Stimulated activated CD8-positive, alpha-beta memory T cell treated with anti-CD3 and anti-CD28 coated beads, Interleukin-15, amount 100 ng/mL, for 48 hours (primary cell): Measurements from ENCODE around the gene RAB5A.
"Not testable (repeated sequence)": the region's sequence is repeated elsewhere in the genome, so short reads cannot be mapped to it uniquely, and the experiment has no call there.

Source experiments
- DNase-seq, 2 donors: peaks; one replicate each; pipeline ENCODE4 v3.0.0-alpha.2; 2020; ENCODE audit warnings: low read depth in 2 of 2

Gene RAB5A

GRCh38 chr3:19946832-19947548 lies at the start of gene RAB5A:
Gene RAB5A (plus strand): TSS chr3:19947097. CDS start chr3:19950899, 3,802 bp downstream.
- peak; percentile 94 to 95 for DNase-seq

- no peak for DNase-seq
Measured at GRCh38 chr3:19898721-19899120, 48.2 kb upstream of the RAB5A start.

- DNase-seq: no peak
Measured at GRCh38 chr3:19899264-19899663, 47.6 kb upstream of the RAB5A start.

- DNase-seq: not testable (repeated sequence)
Measured at GRCh38 chr3:19899833-19900232, 47.1 kb upstream of the RAB5A start.

GRCh38 chr3:19901337-19901736 lies 45.6 kb upstream of the RAB5A start:
- no peak for DNase-seq

- DNase-seq: no peak
Measured at GRCh38 chr3:19901918-19902317, 45.0 kb upstream of the RAB5A start.

GRCh38 chr3:19903649-19904048 lies 43.2 kb upstream of the RAB5A start:
- no peak for DNase-seq

DNA sequence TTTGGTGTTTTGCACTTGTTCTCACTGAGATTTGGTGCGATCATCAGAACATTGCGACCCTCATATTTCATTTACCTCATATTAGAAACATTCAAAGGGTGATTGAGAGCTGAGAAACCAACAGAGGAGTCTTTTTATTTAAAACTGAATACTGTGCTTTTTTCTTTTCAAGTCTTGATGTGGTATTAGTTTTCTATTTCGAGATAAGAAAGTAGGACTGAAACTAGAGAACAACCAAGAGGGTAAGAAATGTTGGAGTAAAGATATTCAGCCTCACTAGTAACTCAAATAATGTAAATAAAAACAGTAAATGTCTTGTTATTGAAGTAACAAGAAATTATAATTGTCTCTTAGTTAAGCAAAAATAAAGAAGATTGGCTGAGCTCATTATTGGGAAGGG lies 39.4 kb upstream of the RAB5A start:
- DNase-seq: no peak

DNA sequence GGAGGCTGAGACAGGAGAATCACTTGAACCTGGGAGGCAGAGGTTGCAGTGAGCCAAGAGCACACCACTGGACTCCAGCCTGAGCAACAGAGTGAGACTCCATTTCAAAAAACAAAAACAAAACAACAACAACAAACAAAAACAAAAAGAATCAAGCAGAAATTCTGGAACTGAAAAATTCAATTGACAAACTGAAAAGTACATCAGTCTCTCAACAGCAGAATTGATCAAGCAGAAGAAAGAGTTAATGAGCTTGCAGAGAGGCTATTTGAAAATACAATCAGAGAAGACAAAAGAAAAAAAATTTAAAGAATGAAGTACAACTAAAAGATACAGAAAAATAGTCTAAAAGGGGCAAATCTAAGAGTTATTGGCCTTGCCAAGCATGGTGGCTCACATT lies 35.4 kb upstream of the RAB5A start:
- DNase-seq: no peak

- DNase-seq: no peak
Measured at GRCh38 chr3:19917167-19917566, 29.7 kb upstream of the RAB5A start.

DNA sequence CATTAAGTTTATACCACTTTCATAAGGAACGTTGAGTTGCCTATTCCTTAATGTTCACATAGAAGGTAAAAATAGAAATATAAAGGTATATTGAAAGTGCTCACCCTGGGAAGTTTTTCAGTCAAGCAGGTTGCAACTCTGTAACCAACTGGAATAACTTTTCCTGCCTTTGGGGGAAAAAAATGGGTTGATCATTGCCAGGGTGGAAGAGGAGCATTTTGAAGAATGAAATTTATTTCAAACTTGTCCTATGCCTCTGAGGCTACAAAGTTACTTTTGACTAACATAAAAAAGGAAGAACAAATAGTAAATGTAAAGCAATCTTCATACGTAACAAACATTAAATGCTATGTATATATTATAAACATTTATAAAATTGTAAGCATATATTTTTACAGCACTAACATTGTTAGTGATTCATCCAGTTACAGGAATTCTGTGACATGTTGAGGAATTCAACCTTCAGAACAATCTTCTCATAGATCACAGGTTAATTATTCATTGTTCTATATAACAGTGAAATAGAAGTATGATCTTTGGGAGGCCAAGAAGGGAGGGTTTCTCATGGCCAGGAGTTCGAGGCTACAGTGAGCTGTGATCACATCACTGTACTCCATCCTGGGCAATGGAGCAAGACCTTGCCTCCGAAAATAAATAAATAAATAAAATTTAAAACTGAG lies 26.4 kb upstream of the RAB5A start:
- DNase-seq: no peak

DNA sequence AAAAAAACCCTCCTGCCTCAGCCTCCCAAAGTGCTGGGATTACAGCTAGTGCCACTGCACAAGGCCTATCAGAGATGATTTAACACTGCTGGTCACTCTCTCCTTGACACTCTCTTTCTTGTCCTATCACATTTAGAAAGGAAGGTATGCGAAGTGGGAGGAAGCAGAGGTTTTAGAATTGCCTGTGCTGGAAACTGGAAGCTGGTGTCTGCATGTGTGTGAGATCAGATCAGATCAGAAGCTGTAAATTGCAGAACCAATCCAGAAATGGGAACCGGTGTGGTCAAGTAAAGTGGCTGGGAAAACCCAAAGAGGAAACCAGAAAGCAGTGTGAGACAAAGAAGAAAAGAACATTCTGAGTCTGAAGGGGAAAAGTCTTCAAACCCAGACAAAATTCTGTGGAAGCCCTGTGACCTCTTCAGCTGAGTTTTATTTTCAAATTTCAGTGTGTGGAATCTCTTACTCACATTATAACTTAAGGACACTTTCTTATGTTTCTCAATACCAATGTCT lies 15.7 kb upstream of the RAB5A start:
- peak; percentile 38 to 54 for DNase-seq

DNA sequence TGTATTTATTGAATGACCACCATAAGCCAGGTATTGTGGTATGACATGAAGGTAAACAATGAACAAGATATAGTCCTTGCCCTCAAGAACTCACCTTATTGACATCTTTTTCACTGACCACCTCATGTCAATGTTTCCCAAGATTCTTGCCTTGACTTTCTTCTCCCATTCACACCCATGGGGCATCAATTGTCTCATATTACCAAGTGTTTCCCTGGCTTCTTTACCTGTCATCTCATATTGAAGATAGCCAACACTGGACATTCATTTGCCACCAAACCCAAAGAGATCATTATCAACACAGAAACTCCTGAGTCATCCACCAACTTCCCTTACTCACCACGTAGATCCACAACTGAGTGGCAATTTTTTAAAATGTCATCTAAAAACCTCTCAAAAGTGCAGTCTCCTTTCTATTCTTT lies 15.1 kb upstream of the RAB5A start:
- no peak for DNase-seq

DNA sequence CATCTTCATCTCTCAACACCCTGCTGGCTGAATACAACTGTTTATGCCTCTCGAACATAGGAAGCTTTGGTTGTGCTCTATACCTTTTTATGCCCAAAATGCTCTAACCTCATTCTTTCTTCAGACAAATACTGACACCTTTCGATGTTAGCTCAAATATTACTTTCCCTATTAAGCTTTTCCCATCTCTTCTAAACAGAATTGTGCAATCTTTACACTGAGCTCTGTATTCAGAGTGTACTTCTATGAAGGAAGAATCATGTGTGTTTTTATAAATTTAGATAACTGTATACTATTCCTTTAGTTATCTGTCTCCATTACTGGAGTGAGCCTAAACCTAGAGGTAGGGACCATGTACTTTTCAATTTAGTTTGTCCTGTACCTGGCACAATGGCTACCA lies 14.5 kb upstream of the RAB5A start:
- DNase-seq: no peak

GRCh38 chr3:19934098-19934566 lies 12.8 kb upstream of the RAB5A start, which contains the start of gene EFHB:
Gene EFHB (minus strand): TSS chr3:19934217. CDS start chr3:19934018, 199 bp downstream.
- no peak for DNase-seq

- no peak for DNase-seq
Measured at GRCh38 chr3:19937459-19938294, 9.2 kb upstream of the RAB5A start.

- DNase-seq: no peak
Measured at GRCh38 chr3:19938295-19938627, 8.6 kb upstream of the RAB5A start.

DNA sequence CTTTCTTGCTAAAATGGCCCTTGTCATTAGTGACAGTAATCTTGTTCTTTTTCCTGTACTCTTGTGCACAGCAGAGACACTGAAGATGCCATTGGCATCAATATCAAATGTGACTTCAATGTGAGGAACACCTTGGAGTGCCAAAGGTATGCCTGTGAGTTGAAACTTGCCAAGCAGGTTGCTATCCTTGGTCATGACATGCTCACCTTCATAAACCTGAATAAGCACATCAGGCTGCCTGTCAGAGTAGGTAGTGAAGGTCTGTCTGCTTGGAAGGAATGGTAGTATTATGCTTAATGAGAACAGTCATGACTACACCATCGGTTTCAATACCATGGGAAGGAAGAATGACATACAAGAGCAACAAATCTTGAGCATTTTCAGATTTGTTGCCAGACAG lies 6.3 kb upstream of the RAB5A start:
- no peak for DNase-seq

- DNase-seq: no peak
Measured at GRCh38 chr3:19945534-19945933, 1.4 kb upstream of the RAB5A start.

DNA sequence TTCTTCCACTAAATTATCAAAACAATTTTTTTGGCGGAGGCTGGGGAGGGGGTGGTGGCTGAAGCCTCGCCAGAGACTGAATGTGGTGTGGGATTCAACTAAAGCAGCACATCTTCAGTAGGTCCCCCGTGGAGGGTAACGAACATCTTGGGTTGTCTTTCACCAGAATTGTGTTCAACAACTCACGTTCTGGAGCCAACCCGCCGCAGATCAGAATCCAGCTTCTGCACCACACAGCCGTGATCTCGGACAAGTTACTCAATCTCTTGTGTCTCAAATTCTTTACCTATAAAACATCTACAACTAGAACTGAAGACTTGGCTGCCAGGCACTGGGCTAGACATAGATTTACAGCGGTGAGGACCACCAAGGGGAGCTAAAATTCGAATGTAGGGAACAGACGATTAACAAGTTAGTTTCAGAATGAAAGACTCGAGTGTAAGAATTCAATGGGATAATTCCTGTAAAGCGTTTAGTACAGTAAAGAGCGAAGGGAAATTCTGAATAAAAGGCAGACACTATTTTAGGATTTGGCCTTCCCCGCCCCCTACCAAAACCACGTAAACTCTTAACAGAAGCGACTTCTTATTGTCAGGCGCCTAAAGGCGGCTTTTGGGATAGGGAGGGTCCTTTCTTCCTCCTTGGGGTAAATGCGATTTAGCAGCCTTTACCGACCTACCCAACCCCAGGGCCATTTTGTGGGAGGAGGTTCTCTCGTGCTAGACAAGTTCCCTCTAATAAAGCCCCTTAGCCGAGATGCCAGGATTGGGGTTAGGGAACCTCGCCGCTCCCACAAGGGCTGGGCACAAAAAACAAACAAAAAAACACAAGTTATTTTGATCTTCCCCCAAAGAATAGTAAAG lies 697 bp upstream of the RAB5A start:
- no peak for DNase-seq

- peak in 1 of 2 donors; percentile 11 for DNase-seq
Measured at GRCh38 chr3:19947549-19948225, 790 bp downstream of the RAB5A start.
